GM23338 (cell line): Measurements from ENCODE around the gene STPG1.

Experiments
- EZH2 ChIP-seq: fragments of 200-600 bp; sonication (generic); IDR thresholded peaks from one replicate; pipeline ENCODE4 v1.8.0; 2017; ENCODE audit warnings: antibody characterized with exemption, mild to moderate bottlenecking, low read depth; ENCODE audit not compliant: unreplicated experiment
- NANOG ChIP-seq: IDR thresholded peaks from 2 replicates; pipeline ENCODE4 v1.6.1; 2016; ENCODE audit warnings: antibody characterized with exemption, borderline replicate concordance
- STAT1 ChIP-seq: IDR thresholded peaks from one replicate; pipeline ENCODE4 v1.6.1; 2016; ENCODE audit warnings: antibody characterized with exemption; ENCODE audit not compliant: unreplicated experiment
- TF ChIP-seq, protein P1 (sequence below), 2 experiments: fragments of 200-600 bp in 1 of 2; sonication (generic) in 1 of 2; conservative IDR thresholded peaks; 2 replicates each; pipeline versions ENCODE4 v1.5.1 to v1.6.1; 2016 to 2017; ENCODE audit warnings: antibody characterized with exemption in 2 of 2, low read depth in 2 of 2, mild to moderate bottlenecking in 2 of 2, moderate library complexity in 1 of 2

DNA sequence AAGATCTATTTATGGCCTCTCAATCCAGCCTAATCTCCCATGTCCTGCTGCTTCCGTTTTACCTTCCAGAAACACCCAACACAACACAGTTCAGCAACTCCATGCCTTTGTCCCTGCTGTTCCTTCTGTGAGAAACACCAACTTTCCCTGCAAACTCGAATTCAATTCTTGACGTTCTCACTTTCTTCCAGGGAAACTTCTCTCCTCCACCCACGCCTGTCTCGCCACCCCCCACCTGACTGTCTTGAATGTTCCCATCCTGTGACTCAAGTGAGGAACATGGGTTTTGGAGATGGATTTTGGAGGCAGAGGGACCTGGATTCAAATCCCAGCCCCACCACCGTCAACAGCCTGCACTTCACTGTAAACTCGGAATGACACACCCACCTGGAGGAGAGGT is 49.6 kb downstream of the STPG1 start:
- TF ChIP-seq, protein P1, sequence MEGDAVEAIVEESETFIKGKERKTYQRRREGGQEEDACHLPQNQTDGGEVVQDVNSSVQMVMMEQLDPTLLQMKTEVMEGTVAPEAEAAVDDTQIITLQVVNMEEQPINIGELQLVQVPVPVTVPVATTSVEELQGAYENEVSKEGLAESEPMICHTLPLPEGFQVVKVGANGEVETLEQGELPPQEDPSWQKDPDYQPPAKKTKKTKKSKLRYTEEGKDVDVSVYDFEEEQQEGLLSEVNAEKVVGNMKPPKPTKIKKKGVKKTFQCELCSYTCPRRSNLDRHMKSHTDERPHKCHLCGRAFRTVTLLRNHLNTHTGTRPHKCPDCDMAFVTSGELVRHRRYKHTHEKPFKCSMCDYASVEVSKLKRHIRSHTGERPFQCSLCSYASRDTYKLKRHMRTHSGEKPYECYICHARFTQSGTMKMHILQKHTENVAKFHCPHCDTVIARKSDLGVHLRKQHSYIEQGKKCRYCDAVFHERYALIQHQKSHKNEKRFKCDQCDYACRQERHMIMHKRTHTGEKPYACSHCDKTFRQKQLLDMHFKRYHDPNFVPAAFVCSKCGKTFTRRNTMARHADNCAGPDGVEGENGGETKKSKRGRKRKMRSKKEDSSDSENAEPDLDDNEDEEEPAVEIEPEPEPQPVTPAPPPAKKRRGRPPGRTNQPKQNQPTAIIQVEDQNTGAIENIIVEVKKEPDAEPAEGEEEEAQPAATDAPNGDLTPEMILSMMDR (conservative IDR thresholded peaks at IDR 0.05; ENCODE audit: low read depth in 2 of 2): no peak
- TF ChIP-seq EZH2: no peak
- no peak for TF ChIP-seq STAT1
- TF ChIP-seq NANOG: no peak
